GM15510 (cell line): Measurements from ENCODE around the gene PRKD1.

Experiments
- POLR2A ChIP-seq: IDR thresholded peaks from 3 replicates; pipeline ENCODE4 v1.6.1; 2011; ENCODE audit warnings: borderline replicate concordance; ENCODE audit not compliant: insufficient read length; ENCODE audit errors: extremely low read depth

PRKD1 gene

GRCh38 chr14:29712601-29713000, 215.0 kb downstream of the PRKD1 start:
- no peak for TF ChIP-seq POLR2A

GRCh38 chr14:29710015-29710414, 217.6 kb downstream of the PRKD1 start:
- TF ChIP-seq POLR2A = no peak

GRCh38 chr14:29709490-29709889, 218.2 kb downstream of the PRKD1 start:
- TF ChIP-seq POLR2A = no peak

GRCh38 chr14:29706700-29707099, 220.9 kb downstream of the PRKD1 start:
- TF ChIP-seq POLR2A = no peak

- no peak for TF ChIP-seq POLR2A
Measured at GRCh38 chr14:29705801-29706200, 221.8 kb downstream of the PRKD1 start.

GRCh38 chr14:29687866-29688265, 239.8 kb downstream of the PRKD1 start:
- TF ChIP-seq POLR2A = no peak

GRCh38 chr14:29687071-29687765, 240.4 kb downstream of the PRKD1 start:
- no peak for TF ChIP-seq POLR2A

GRCh38 chr14:29684926-29685325, 242.7 kb downstream of the PRKD1 start:
- TF ChIP-seq POLR2A = no peak

GRCh38 chr14:29682789-29683188, 244.9 kb downstream of the PRKD1 start:
- no peak for TF ChIP-seq POLR2A

GRCh38 chr14:29681316-29681715, 246.3 kb downstream of the PRKD1 start:
- TF ChIP-seq POLR2A = no peak

GRCh38 chr14:29674566-29675285, 252.9 kb downstream of the PRKD1 start:
- TF ChIP-seq POLR2A = no peak

- no peak for TF ChIP-seq POLR2A
Measured at GRCh38 chr14:29672831-29673230, 254.8 kb downstream of the PRKD1 start.

- TF ChIP-seq POLR2A = no peak
Measured at GRCh38 chr14:29671034-29671433, 256.6 kb downstream of the PRKD1 start.

GRCh38 chr14:29668201-29668600, 259.4 kb downstream of the PRKD1 start:
- no peak for TF ChIP-seq POLR2A

GRCh38 chr14:29664515-29664914, 263.1 kb downstream of the PRKD1 start:
- TF ChIP-seq POLR2A = no peak

- no peak for TF ChIP-seq POLR2A
Measured at GRCh38 chr14:29663281-29663801, 264.3 kb downstream of the PRKD1 start.
